Neuronal stem cell (in vitro differentiated cells): ENCODE results near the gene CFAP77.

ENCODE experiments used
- DNase-seq: peaks from one replicate; pipeline ENCODE4 v3.0.0-alpha.2; 2013; ENCODE audit warnings: low spot score
- H2AFZ ChIP-seq: one replicate; pipeline ENCODE4 v1.6.1; 2013; ENCODE audit warnings: mild to moderate bottlenecking, low read length, inconsistent platforms
- H2AK5ac ChIP-seq: 2 replicates; pipeline ENCODE4 v1.6.1; 2013; ENCODE audit warnings: low read depth, mild to moderate bottlenecking, inconsistent platforms, low read length, moderate library complexity, mixed read lengths
- H2BK120ac ChIP-seq: 2 replicates; pipeline ENCODE4 v1.6.1; 2013; ENCODE audit warnings: low read depth, mild to moderate bottlenecking, inconsistent platforms, low read length, moderate library complexity, mixed read lengths
- H2BK12ac ChIP-seq: one replicate; pipeline ENCODE4 v1.6.1; 2013; ENCODE audit warnings: low read length, inconsistent platforms
- H2BK15ac ChIP-seq: 2 replicates; pipeline ENCODE4 v1.6.1; 2013; ENCODE audit warnings: mild to moderate bottlenecking, low read length, inconsistent platforms, mixed read lengths
- H2BK5ac ChIP-seq: one replicate; pipeline ENCODE4 v1.6.1; 2013; ENCODE audit warnings: inconsistent platforms, mild to moderate bottlenecking, low read length, moderate library complexity
- H3K14ac ChIP-seq: one replicate; pipeline ENCODE4 v1.6.1; 2013; ENCODE audit warnings: low read length, inconsistent platforms
- H3K18ac ChIP-seq: 2 replicates; pipeline ENCODE4 v1.6.1; 2013; ENCODE audit warnings: low read length, inconsistent platforms
- H3K23ac ChIP-seq: 2 replicates; pipeline ENCODE4 v1.6.1; 2013; ENCODE audit warnings: low read depth, mild to moderate bottlenecking, mixed read lengths, low read length, inconsistent platforms; ENCODE audit not compliant: poor library complexity
- H3K27ac ChIP-seq: replicated peaks from 3 replicates; pipeline ENCODE4 v1.5.1; 2013; ENCODE audit warnings: low read length, inconsistent platforms
- H3K27me3 ChIP-seq, 3 experiments: 2 replicates each; pipeline ENCODE4 v1.6.1; 2013; ENCODE audit warnings: low read length in 3 of 3, mild to moderate bottlenecking in 2 of 3, inconsistent platforms in 1 of 3, low read depth in 1 of 3, mixed read lengths in 1 of 3, moderate library complexity in 1 of 3; ENCODE audit not compliant: control insufficient read depth in 3 of 3, insufficient read depth in 3 of 3
- H3K36me3 ChIP-seq, 2 donors: replicated peaks in 1 of 2; 2 replicates each; pipeline ENCODE4 v1.6.1; 2013; ENCODE audit warnings: low read length in 2 of 2; ENCODE audit not compliant: control insufficient read depth in 2 of 2, insufficient read depth in 2 of 2
- H3K4ac ChIP-seq: 2 replicates; pipeline ENCODE4 v1.6.1; 2013; ENCODE audit warnings: inconsistent platforms, mild to moderate bottlenecking, low read length, moderate library complexity
- H3K4me1 ChIP-seq, 2 donors: 1 replicate in 1 of 2; 2 replicates in 1 of 2; pipeline ENCODE4 v1.6.1; 2013; ENCODE audit warnings: low read length in 2 of 2, low read depth in 1 of 2; ENCODE audit not compliant: control insufficient read depth in 2 of 2, insufficient read depth in 1 of 2
- H3K4me2 ChIP-seq: one replicate; pipeline ENCODE4 v1.6.1; 2013; ENCODE audit warnings: mild to moderate bottlenecking, low read length, inconsistent platforms; ENCODE audit not compliant: insufficient read depth, poor library complexity, severe bottlenecking
- H3K4me3 ChIP-seq, 2 donors: 2 replicates each; pipeline ENCODE4 v1.5.1; 2013; ENCODE audit warnings: low read length in 2 of 2, mild to moderate bottlenecking in 2 of 2, inconsistent platforms in 1 of 2, moderate library complexity in 1 of 2
- H3K79me1 ChIP-seq: one replicate; pipeline ENCODE4 v1.6.1; 2013; ENCODE audit warnings: low read depth, mild to moderate bottlenecking, inconsistent platforms, low read length, moderate library complexity
- H3K9ac ChIP-seq: one replicate; pipeline ENCODE4 v1.6.1; 2013; ENCODE audit warnings: mild to moderate bottlenecking, low read depth, low read length, inconsistent platforms; ENCODE audit not compliant: poor library complexity
- H3K9me3 ChIP-seq, 2 donors: replicated peaks in 1 of 2; 2 replicates each; pipeline versions ENCODE3 to v1.6.1; 2013; ENCODE audit warnings: low read length in 2 of 2, mild to moderate bottlenecking in 2 of 2, inconsistent platforms in 1 of 2, low read depth in 1 of 2, mixed read lengths in 1 of 2, moderate library complexity in 1 of 2; ENCODE audit not compliant: control insufficient read depth in 2 of 2, insufficient read depth in 1 of 2
- H4K8ac ChIP-seq: one replicate; pipeline ENCODE4 v1.6.1; 2013; ENCODE audit warnings: low read depth, mild to moderate bottlenecking, inconsistent platforms, low read length, moderate library complexity
- H4K91ac ChIP-seq: one replicate; pipeline ENCODE4 v1.6.1; 2013; ENCODE audit warnings: low read length, low read depth, mild to moderate bottlenecking, inconsistent platforms; ENCODE audit not compliant: poor library complexity
- WGBS, 2 donors: extraction: QIAGEN DNeasy Blood & Tissue Kit; methylation state at CpG; one replicate each; pipeline ENCODE4 v1.1.7; 2013; ENCODE audit warnings: missing lambda C conversion rate in 2 of 2, mixed read lengths in 1 of 2; ENCODE audit not compliant: insufficient read length in 2 of 2, insufficient replicate concordance in 1 of 2; ENCODE audit errors: extremely low coverage in 2 of 2; 5-methylcytosine and 5-hydroxymethylcytosine counted together

Gene CFAP77

DNA sequence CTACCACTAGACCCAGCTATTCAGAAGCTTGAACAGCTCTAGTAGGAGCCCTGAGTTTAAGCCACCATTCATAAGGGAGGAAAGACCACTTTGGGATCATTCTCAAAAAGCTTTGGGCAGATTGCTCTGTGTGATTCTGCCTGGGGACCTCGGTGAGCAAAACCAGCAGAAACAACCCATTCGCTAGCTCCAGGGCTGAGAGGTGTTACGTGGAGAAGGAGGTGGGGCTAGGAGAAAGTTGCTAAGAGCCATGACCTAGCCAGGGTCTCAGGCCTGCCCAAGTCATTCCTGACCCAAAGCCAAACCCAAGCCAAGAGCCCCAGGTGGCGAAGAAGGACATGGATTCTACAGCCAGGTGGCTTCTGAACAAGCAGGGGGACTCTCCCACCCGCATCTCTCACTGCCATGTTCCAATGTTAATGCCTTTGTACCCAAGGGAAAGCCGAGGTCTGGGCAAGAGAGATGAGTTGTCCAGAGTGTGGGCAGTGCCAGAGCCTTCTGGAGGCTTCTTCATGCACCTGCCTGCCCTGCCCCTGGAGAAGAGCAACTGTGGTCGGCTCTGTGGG lies 168.4 kb downstream of the CFAP77 start:
- H2AK5ac ChIP-seq = no peak overlapping the region
- no peak overlapping the region for H2BK12ac ChIP-seq
- H4K8ac ChIP-seq = no peak overlapping the region
- no peak overlapping the region for H3K4me2 ChIP-seq
- H3K18ac ChIP-seq = no peak overlapping the region
- DNase-seq = no peak
- H3K14ac ChIP-seq = no peak overlapping the region
- H3K27me3 ChIP-seq = peaks cover 40 to 87% (median 81%) of the 10 kb centered on the region in 3 experiments
- no peak overlapping the region for H2BK15ac ChIP-seq
- no peak overlapping the region for H3K9ac ChIP-seq
- H2AFZ ChIP-seq = no peak overlapping the region
- H3K27ac ChIP-seq = no peak overlapping the region
- peaks cover 0 to 3% of the 10 kb centered on the region in 2 donors for H3K9me3 ChIP-seq
- no peak overlapping the region for H3K4ac ChIP-seq
- no peak overlapping the region for H3K4me3 ChIP-seq
- H3K23ac ChIP-seq = no peak overlapping the region
- H3K4me1 ChIP-seq = peaks cover 3 to 5% of the 10 kb centered on the region in 2 donors
- no peak overlapping the region for H4K91ac ChIP-seq
- no peak overlapping the region for H2BK5ac ChIP-seq
- H2BK120ac ChIP-seq = no peak overlapping the region
- no peaks in the 10 kb centered on the region for H3K79me1 ChIP-seq
- no CpG with 5 or more reads among the region's 7 CpGs for WGBS, 2 donors
- H3K36me3 ChIP-seq = no peaks in the 10 kb centered on the region

DNA sequence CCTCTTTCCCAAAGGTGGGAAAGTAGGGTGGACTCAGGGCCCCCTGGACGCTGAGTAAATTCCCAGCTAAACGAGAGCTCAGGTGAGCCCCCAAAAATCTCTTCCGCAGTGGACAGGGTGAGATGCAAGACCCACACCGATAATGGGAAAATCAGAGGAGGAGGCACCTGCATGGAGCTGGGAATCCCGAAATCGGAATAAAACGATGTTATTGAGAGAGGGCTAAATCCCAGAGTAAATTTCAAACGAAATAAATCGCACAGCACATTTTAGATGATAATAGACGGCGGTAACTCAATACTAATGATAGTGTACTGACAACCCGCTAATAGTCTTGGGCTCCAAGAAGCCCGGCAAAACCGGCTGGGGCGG lies 169.4 kb downstream of the CFAP77 start:
- Histone ChIP-seq H3K18ac (no peak overlapping the region), H3K27me3 (peaks cover 40 to 94% (median 90%) of the 10 kb centered on the region in 3 experiments), H2BK120ac (no peak overlapping the region), H3K4me2 (no peak overlapping the region), H4K8ac (no peak overlapping the region), H3K4me1 (peaks cover 3 to 5% of the 10 kb centered on the region in 2 donors), H2BK12ac (no peak overlapping the region), H2BK15ac (no peak overlapping the region), H2BK5ac (no peak overlapping the region), H3K79me1 (no peaks in the 10 kb centered on the region), H2AFZ (no peak overlapping the region), H3K9ac (no peak overlapping the region), H3K14ac (no peak overlapping the region), H3K4me3 (no peak overlapping the region), H3K36me3 (no peaks in the 10 kb centered on the region), H3K4ac (no peak overlapping the region), H2AK5ac (no peak overlapping the region), H4K91ac (no peak overlapping the region), H3K9me3 (peaks cover 0 to 3% of the 10 kb centered on the region in 2 donors), H3K27ac (no peak overlapping the region), H3K23ac (no peak overlapping the region)
- no peak for DNase-seq
- no CpG with 5 or more reads among the region's 15 CpGs for WGBS, 2 donors

DNA sequence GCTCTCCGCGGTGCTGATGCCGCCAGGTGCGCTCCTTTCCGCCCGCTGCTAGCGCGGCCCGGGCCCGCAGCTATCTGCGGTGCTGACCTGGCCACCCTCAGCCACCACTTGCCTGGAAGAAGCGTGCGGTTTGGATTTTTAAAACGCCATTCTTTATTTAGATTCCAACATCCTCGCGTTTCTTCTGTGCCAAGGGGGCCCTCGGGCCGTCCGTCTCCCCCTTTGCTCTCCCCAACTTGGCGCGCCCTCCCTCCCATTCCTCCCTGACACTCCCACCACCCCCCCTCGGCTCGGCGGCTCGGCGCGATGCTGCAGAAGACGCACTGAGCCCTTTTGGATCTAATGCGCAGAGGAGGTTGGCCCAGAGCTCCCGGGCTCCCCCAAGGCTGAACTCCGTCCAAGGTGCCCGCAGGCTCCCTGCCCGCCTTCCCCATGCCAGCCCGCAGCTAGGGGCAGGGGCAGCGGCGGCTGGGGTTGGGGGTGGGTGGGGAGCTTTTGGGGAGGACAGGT lies 172.3 kb downstream of the CFAP77 start, which contains the start of gene BARHL1:
Gene BARHL1 (plus strand): TSS at position 331 of the 510 bp plus-strand sequence. CDS start 192 bp downstream, outside the sequence.
- Histone ChIP-seq H3K79me1 (no peaks in the 10 kb centered on the region), H2AK5ac (no peak within 1 kb of the TSS), H3K4ac (no peak within 1 kb of the TSS), H3K36me3 (no peaks in the 10 kb centered on the region), H3K4me3 (no peak within 1 kb of the TSS), H2BK120ac (no peak within 1 kb of the TSS), H4K8ac (no peak within 1 kb of the TSS), H2BK15ac (no peak within 1 kb of the TSS), H3K14ac (no peak within 1 kb of the TSS), H2AFZ (no peak within 1 kb of the TSS), H2BK5ac (no peak within 1 kb of the TSS), H3K23ac (no peak within 1 kb of the TSS), H3K18ac (no peak within 1 kb of the TSS), H4K91ac (no peak within 1 kb of the TSS), H3K27ac (no peak within 1 kb of the TSS), H3K4me1 (peaks cover 1 to 5% of the 10 kb centered on the region in 2 donors), H3K9ac (no peak within 1 kb of the TSS), H2BK12ac (no peak within 1 kb of the TSS), H3K4me2 (no peak within 1 kb of the TSS), H3K9me3 (peaks cover under 1 to 3% of the 10 kb centered on the region in 2 donors), H3K27me3 (peaks cover 65 to 100% (median 98%) of the 10 kb centered on the region in 3 experiments)
- no peak for DNase-seq
- WGBS, 2 donors = no CpG with 5 or more reads among the region's 36 CpGs

DNA sequence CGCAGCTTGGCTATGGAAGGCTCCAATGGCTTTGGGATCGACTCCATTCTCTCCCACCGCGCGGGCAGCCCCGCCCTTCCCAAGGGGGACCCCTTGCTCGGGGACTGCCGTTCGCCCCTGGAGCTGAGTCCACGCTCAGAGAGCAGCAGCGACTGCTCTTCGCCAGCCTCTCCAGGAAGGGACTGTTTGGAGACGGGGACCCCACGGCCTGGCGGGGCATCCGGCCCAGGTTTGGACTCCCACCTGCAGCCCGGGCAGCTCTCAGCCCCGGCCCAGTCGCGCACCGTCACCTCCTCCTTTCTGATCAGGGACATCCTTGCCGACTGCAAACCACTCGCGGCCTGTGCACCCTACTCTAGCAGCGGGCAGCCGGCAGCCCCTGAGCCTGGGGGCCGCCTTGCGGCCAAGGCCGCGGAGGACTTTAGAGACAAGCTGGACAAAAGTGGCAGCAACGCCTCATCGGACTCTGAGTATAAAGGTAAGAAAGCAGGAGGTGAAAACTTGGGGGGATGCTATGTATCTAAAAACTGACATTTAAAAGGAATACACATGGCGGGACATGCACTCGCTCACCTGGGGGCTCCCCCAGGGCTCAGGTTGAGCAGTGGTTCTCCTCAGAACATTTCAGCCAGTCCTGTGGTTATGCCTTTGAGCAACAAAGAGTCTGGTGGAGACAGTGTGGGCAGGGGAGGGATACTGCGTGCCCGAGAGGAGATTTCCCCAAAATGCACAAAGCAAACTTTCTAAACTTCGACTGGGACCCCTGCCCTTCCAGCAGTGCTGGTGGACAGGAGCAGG lies 173.0 kb downstream of the CFAP77 start:
- H2BK5ac ChIP-seq = no peak overlapping the region
- H3K9me3 ChIP-seq = peaks cover 2 to 3% of the 10 kb centered on the region in 2 donors
- H3K14ac ChIP-seq = no peak overlapping the region
- H3K23ac ChIP-seq = no peak overlapping the region
- H3K27ac ChIP-seq = no peak overlapping the region
- H2BK12ac ChIP-seq = no peak overlapping the region
- no peak overlapping the region for H4K8ac ChIP-seq
- no peak overlapping the region for H2BK120ac ChIP-seq
- peaks cover 71 to 100% (median 98%) of the 10 kb centered on the region in 3 experiments for H3K27me3 ChIP-seq
- no peak overlapping the region for H3K18ac ChIP-seq
- no peak overlapping the region for H2AK5ac ChIP-seq
- no peaks in the 10 kb centered on the region for H3K79me1 ChIP-seq
- no peak overlapping the region for H3K4ac ChIP-seq
- no peak for DNase-seq
- no CpG with 5 or more reads among the region's 37 CpGs for WGBS, 2 donors
- H4K91ac ChIP-seq = no peak overlapping the region
- no peak overlapping the region for H2AFZ ChIP-seq
- H3K4me3 ChIP-seq = no peak overlapping the region
- no peaks in the 10 kb centered on the region for H3K36me3 ChIP-seq
- no peak overlapping the region for H3K9ac ChIP-seq
- no peak overlapping the region for H3K4me2 ChIP-seq
- no peak overlapping the region for H2BK15ac ChIP-seq
- H3K4me1 ChIP-seq = peaks cover 1 to 5% of the 10 kb centered on the region in 2 donors
